MM.1S (cell line): ENCODE measurements around the gene ATXN1.

Source experiments
- DNase-seq: peaks from one replicate; pipeline ENCODE4 v3.0.0-alpha.2; 2015
- H2AFZ ChIP-seq: fragments of 300-600 bp; sonication (generic); 2 replicates; pipeline ENCODE4 v1.6.0; 2016; ENCODE audit warnings: antibody characterized with exemption, low read length
- H3F3A ChIP-seq: fragments of 300-600 bp; sonication (generic); 2 replicates; pipeline ENCODE4 v1.6.1; 2016; ENCODE audit warnings: mild to moderate bottlenecking, antibody characterized with exemption, low read length, moderate library complexity, mixed read lengths; ENCODE audit not compliant: insufficient read depth
- H3K27ac ChIP-seq: fragments of 300-600 bp; sonication (generic); 2 replicates; pipeline ENCODE4 v1.5.1; 2016; ENCODE audit warnings: mild to moderate bottlenecking, low read length
- H3K27me3 ChIP-seq: fragments of 300-600 bp; sonication (generic); replicated peaks from 2 replicates; pipeline ENCODE4 v1.6.0; 2016; ENCODE audit warnings: low read length; ENCODE audit not compliant: insufficient read depth
- H3K36me3 ChIP-seq: fragments of 300-600 bp; sonication (generic); replicated peaks from 2 replicates; pipeline ENCODE4 v1.6.1; 2016; ENCODE audit warnings: mild to moderate bottlenecking, low read length, mixed read lengths; ENCODE audit not compliant: insufficient read depth
- H3K4me1 ChIP-seq: fragments of 300-600 bp; sonication (generic); 2 replicates; pipeline ENCODE4 v1.6.1; 2016; ENCODE audit warnings: low read length, mixed read lengths
- H3K4me2 ChIP-seq: fragments of 300-600 bp; sonication (generic); 2 replicates; pipeline ENCODE4 v1.6.0; 2016; ENCODE audit warnings: low read depth, low read length
- H3K4me3 ChIP-seq: fragments of 300-600 bp; sonication (generic); 2 replicates; pipeline ENCODE4 v1.5.1; 2016; ENCODE audit warnings: low read length, mixed read lengths
- H3K79me2 ChIP-seq: fragments of 300-600 bp; sonication (generic); 2 replicates; pipeline ENCODE4 v1.6.1; 2016; ENCODE audit warnings: mixed run types, low read length, mixed read lengths
- H3K9ac ChIP-seq: fragments of 300-600 bp; sonication (generic); 2 replicates; pipeline ENCODE4 v1.6.1; 2016; ENCODE audit warnings: low read length, mixed read lengths
- H3K9me2 ChIP-seq: fragments of 300-600 bp; sonication (generic); replicated peaks from 2 replicates; pipeline ENCODE4 v1.6.1; 2016; ENCODE audit warnings: mild to moderate bottlenecking, low read length, mixed read lengths; ENCODE audit not compliant: insufficient read depth
- H3K9me3 ChIP-seq: fragments of 300-600 bp; sonication (generic); replicated peaks from 2 replicates; pipeline ENCODE4 v1.6.1; 2016; ENCODE audit warnings: mild to moderate bottlenecking, low read length, mixed read lengths; ENCODE audit not compliant: insufficient read depth
- H4K20me1 ChIP-seq: fragments of 300-600 bp; sonication (generic); 2 replicates; pipeline ENCODE4 v1.6.1; 2016; ENCODE audit warnings: mild to moderate bottlenecking, low read length, moderate library complexity, mixed read lengths; ENCODE audit not compliant: insufficient read depth
- EZH2 ChIP-seq: fragments of 300-600 bp; sonication (generic); optimal IDR thresholded peaks from 2 replicates; pipeline ENCODE3; 2017; ENCODE audit warnings: low read depth, mild to moderate bottlenecking, antibody characterized with exemption, low read length, mixed read lengths
- EZH2phosphoT487 ChIP-seq: fragments of 300-600 bp; sonication (generic); IDR thresholded peaks from 2 replicates; pipeline ENCODE4 v1.6.1; 2018; ENCODE audit warnings: antibody characterized with exemption, low read length
- TF ChIP-seq, protein P1 (sequence below): fragments of 300-600 bp; sonication (generic); IDR thresholded peaks from 2 replicates; pipeline ENCODE4 v1.5.1; 2016; ENCODE audit warnings: antibody characterized with exemption, low read length, mixed read lengths

Gene ATXN1

DNA sequence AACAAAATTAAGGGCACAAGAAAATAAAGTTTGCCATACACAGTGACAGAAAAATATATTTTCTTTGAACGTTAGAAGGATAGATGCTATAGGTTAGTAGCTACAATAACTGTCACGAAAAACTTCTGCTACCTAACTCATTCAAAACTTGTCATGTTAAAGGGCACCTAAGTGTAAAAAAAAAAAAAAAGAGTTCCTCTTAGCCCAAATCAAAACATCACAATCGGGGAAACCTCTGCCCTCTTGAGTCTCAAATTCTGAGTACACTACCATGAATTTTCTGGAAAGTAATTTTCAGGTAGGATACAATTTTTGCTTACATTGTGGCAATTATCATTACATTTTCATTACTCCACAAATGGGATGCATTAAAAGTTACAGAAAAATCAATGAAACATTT is 5.7 kb downstream of the ATXN1 start:
- TF ChIP-seq, protein P1, sequence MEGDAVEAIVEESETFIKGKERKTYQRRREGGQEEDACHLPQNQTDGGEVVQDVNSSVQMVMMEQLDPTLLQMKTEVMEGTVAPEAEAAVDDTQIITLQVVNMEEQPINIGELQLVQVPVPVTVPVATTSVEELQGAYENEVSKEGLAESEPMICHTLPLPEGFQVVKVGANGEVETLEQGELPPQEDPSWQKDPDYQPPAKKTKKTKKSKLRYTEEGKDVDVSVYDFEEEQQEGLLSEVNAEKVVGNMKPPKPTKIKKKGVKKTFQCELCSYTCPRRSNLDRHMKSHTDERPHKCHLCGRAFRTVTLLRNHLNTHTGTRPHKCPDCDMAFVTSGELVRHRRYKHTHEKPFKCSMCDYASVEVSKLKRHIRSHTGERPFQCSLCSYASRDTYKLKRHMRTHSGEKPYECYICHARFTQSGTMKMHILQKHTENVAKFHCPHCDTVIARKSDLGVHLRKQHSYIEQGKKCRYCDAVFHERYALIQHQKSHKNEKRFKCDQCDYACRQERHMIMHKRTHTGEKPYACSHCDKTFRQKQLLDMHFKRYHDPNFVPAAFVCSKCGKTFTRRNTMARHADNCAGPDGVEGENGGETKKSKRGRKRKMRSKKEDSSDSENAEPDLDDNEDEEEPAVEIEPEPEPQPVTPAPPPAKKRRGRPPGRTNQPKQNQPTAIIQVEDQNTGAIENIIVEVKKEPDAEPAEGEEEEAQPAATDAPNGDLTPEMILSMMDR, result no peak
- no peak for TF ChIP-seq EZH2
- no peak for TF ChIP-seq EZH2phosphoT487
- no peaks in the 10 kb centered on the region for H3K9me3 ChIP-seq
- no peaks in the 10 kb centered on the region for H3K27me3 ChIP-seq
- no peak overlapping the region for H2AFZ ChIP-seq
- no peak overlapping the region for H3K27ac ChIP-seq
- H3K4me1 ChIP-seq, result peaks cover 17% of the 10 kb centered on the region
- no peaks in the 10 kb centered on the region for H3K36me3 ChIP-seq
- H3F3A ChIP-seq, result no peaks in the 10 kb centered on the region
- H3K9ac ChIP-seq, result no peak overlapping the region
- H3K9me2 ChIP-seq, result no peaks in the 10 kb centered on the region
- no peak for DNase-seq
- peaks cover 47% of the 10 kb centered on the region for H3K79me2 ChIP-seq
- H3K4me2 ChIP-seq, result no peak overlapping the region
- H4K20me1 ChIP-seq, result no peaks in the 10 kb centered on the region
- no peak overlapping the region for H3K4me3 ChIP-seq

DNA sequence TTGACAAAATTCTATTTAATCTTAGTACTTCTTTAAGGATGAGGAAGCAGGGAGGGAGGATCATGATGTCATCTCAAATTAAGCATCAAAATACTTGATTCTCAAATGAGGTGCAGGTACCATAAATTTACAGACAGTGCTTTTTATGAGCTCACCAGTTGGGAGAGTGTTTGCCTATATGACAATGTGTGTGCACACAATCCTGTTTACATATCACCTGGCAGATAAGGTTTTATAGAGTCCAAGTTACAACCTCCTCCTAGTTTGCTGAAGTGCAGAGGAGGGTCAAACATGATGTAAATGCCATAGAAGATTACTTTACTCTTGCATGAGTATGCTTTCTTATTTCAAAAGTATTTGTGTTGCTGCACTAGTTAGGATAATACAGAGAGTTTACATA is 6.4 kb downstream of the ATXN1 start:
- DNase-seq, result no peak
- no peak overlapping the region for H3K9ac ChIP-seq
- H3K27ac ChIP-seq, result no peak overlapping the region
- peaks cover 49% of the 10 kb centered on the region for H3K79me2 ChIP-seq
- no peaks in the 10 kb centered on the region for H3F3A ChIP-seq
- no peak overlapping the region for H3K4me3 ChIP-seq
- no peaks in the 10 kb centered on the region for H4K20me1 ChIP-seq
- TF ChIP-seq EZH2phosphoT487, result no peak
- H2AFZ ChIP-seq, result no peak overlapping the region
- peaks cover 17% of the 10 kb centered on the region for H3K4me1 ChIP-seq
- no peaks in the 10 kb centered on the region for H3K36me3 ChIP-seq
- H3K27me3 ChIP-seq, result no peaks in the 10 kb centered on the region
- H3K4me2 ChIP-seq, result no peak overlapping the region
- no peaks in the 10 kb centered on the region for H3K9me3 ChIP-seq
- no peaks in the 10 kb centered on the region for H3K9me2 ChIP-seq

DNA sequence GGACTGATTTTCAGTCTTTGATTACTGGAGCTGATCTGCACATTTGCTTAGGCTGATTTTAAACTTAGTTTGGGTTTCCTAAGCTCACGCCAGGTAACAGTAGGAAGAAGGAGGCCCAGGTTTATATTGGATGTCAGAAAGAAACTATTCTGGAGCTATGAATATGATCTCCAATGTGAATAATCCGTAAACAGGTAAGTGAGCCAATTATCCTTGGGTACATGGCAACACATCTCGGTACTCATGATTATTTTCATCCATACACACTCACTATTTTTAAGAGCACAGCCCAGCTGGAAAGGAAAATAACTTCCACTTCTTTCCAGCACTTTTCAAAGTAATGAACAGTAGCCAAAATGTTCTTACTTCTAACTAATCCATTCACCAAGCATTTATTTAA is 7.0 kb downstream of the ATXN1 start:
- no peak overlapping the region for H3K27ac ChIP-seq
- no peaks in the 10 kb centered on the region for H3K27me3 ChIP-seq
- H3K4me2 ChIP-seq, result no peak overlapping the region
- no peak overlapping the region for H3K9ac ChIP-seq
- no peaks in the 10 kb centered on the region for H4K20me1 ChIP-seq
- H2AFZ ChIP-seq, result no peak overlapping the region
- no peaks in the 10 kb centered on the region for H3K9me3 ChIP-seq
- H3K36me3 ChIP-seq, result no peaks in the 10 kb centered on the region
- TF ChIP-seq EZH2phosphoT487, result no peak
- no peak for TF ChIP-seq EZH2
- TF ChIP-seq, protein P1, result no peak
- no peak overlapping the region for H3K4me3 ChIP-seq
- peaks cover 17% of the 10 kb centered on the region for H3K4me1 ChIP-seq
- no peak for DNase-seq
- H3K79me2 ChIP-seq, result peaks cover 55% of the 10 kb centered on the region
- H3K9me2 ChIP-seq, result no peaks in the 10 kb centered on the region
- H3F3A ChIP-seq, result no peaks in the 10 kb centered on the region

DNA sequence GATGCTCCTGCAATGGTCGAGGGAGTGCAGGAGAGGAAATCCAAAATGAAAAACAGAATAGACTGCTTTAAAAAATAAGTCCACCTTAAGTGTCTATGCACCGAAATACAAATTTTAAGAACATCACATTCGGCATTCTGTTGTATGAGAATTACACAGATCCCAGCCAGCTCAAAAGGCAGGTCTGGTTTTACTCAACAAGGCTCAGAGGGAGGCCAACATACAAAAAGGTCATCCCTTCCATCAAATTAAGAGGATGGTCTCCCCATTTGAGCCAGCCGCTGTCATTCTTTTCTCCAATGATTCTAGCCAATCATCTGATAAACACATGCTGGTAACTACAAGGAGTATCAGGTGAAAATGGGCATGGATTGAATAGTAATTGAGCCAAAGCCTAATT is 7.9 kb downstream of the ATXN1 start:
- Histone ChIP-seq H2AFZ (no peak overlapping the region), H3K36me3 (no peaks in the 10 kb centered on the region), H3K4me1 (peaks cover 12% of the 10 kb centered on the region; the same call in 1 of the 2 replicates), H3K9me2 (no peaks in the 10 kb centered on the region), H3K9ac (no peak overlapping the region), H3K27me3 (no peaks in the 10 kb centered on the region), H3K4me3 (no peak overlapping the region), H3K9me3 (no peaks in the 10 kb centered on the region), H3F3A (no peaks in the 10 kb centered on the region), H3K27ac (no peak overlapping the region), H3K79me2 (peaks cover 54% of the 10 kb centered on the region), H3K4me2 (no peak overlapping the region), H4K20me1 (no peaks in the 10 kb centered on the region)
- TF ChIP-seq EZH2phosphoT487 (no peak), EZH2 (no peak)
- TF ChIP-seq, protein P1, result no peak
- DNase-seq, result no peak
